HG02798 (cell line): Measurements from ENCODE around the gene GPC4.
"Not testable (repeated sequence)": the region's sequence is repeated elsewhere in the genome, so short reads cannot be mapped to it uniquely, and the experiment has no call there.

Experiments used
- ATAC-seq: cut with Tn5 transposase; IDR thresholded peaks from one replicate; pipeline ENCODE4 v1.9.1; 2021; ENCODE audit warnings: mild to moderate bottlenecking; ENCODE audit not compliant: unreplicated experiment, poor library complexity

Gene GPC4

DNA sequence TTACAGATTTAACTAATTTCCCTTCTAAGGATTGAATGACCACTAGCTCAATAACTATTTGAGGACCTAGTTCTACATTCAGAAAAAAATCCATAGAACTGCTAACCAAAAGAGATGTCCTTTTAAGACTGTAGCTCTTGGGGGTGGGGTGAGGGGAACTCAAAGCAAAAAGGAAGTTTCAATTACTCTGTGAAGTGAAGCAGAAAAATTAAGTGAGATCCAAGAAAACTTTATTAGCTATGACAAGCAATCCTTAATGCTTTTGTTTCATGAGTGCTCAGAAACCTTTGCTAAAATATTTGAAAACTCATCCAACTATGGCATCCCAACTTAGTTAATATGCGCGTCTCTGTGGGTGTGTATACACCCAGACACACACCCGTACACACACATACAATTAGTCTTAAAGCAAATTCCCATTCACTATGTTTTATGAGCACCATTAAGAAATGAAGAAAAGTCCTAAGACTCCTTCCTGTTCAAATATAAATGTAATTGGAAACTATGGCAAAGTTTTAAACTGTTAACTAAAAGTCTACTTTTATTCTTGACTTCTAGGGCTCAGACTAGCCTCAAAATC, 44.5 kb downstream of the GPC4 start:
- ATAC-seq = no peak

DNA sequence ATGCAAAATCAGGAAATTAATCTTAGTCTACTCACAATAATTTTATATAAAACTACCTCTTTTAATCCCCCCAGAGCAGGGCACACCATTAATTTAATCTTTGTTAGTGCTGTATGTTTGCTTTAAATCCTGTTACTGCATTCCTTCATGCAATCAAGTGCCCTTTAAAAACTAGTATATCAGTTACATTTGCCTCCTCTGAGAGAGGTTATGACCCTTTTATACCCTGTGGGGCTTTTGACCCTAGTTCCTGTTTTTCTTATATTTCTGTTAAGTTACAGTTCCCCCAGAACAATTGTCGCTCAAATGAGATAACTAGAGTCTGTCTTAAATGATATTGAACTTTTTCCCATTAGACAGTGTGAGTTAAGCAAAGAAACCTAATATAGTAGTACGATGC, 46.2 kb downstream of the GPC4 start:
- no peak for ATAC-seq

DNA sequence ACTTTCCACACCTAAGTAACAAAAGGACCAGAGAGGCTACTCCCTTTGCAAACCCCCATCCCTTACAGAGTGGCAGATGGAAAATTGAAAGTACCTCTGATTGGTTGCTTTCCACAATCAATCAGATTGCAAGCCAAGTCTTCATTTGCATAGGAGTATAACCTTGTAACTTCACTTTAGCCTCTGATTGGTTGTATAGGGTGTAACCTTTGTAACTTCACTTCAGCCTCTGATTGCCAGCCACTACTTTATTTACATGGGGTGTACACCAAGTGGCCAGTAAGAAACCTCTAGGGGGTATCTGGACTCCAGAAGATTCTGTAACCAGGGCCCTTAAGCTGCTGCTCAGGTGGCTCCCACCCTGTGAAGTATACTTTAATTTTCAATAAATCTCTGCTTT, 48.6 kb downstream of the GPC4 start:
- ATAC-seq = no peak

DNA sequence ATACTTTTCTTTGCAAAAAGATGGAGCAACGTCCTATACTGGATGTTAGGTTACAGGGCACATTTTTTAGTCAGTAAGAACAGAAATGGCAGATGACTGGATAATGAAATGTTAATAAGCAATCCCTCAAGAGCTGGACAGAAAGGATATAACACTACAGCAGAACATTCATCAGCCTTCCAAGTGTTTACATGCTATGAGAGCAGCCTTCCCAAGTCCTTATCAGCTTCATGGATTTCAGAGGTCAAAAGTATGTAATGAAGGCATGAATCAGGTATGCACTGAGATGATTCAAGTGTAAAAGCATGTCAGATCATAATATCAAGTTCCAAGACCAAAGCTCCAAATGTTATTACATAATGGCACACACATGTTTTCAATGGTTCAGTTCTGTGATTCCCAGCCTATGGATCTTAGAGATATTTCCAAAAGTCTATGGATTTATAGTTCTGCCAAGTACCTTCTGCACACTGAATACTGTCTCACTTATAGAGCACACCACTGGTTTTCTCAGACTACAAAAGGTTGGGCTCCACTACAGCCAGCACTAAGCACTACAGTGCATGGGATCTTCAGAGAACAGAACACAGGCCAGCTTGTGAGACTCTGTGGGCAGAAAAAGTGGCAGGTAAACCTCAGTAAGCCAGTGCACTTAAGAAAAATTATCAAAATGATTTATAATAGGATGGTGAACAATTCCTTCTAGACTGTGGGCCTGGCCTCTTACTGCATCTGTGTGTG, 49.2 kb downstream of the GPC4 start:
- no peak for ATAC-seq

DNA sequence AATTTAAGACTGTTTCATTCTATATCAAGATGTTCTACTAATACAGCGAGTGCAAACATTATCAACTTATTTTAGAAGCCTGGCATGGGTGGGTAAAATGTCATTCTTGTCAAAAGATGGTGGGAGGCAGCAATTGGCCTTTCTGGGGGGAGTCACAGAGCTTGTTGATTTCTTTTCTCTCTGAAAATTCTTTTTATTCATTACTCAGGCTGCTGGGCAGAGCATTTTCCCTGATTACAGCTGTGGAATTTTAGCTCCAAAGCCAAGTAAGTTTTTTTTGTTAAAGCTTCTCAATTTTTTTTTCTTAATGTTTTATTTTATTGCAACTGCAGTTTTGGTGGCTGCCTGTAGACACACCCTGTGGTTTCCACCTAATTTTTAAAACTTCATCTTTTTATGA, 50.4 kb downstream of the GPC4 start:
- ATAC-seq = no peak

DNA sequence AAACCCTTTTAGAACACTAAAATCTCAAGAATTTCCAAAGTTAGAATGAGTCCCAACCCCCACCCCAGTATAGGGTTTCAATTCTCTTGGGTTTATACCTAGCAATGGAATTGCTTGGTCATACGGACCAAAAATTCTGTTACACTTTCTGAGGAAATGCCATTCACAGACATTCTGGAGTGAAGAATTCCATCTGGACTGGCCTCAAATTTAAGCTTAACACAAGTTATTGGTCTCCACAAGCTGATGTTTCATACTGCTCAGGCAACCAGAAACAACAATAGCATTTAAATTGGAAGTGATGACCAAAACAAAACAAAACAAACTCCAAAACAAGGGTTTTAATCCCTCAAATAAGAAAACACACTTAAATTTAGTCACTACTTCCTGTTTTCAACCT, 51.1 kb downstream of the GPC4 start:
- ATAC-seq = no peak

DNA sequence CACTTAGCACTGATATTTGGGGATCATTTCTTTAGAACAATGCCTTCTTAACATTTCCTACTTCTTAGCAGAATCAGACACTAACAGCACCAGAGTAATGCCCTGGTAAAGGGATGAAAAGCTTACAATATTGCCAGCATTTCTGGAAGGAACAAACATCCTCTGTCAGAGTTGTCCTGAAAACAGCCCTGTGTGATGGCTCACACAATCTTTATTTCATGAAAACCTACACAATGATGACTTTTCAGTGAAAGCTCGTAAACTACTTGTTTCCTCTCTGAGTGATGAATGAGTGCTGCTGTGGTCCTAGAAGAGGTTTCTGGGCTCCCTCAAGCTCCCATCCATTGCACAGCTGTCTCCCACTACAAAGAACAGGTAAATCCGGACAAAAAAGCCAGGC, 52.8 kb downstream of the GPC4 start:
- ATAC-seq = no peak

DNA sequence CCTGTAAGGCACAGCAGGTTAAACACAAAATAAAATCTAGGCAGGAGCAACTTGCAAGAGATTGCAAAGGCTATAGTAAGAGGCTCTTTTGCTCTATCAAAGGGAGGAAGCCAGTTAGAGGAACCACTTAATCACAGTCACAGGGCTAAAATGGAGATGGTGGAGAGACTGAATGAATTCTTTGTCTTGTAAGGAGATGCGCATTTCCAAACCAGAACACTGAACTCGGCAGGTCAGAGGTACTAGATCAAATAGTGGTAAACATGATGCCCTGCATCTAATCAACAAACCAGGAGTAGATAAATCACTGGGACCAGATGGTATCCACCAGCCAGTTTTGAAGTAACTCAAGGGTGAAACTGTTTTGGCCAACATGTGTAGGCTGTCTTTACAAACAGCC, 55.8 kb downstream of the GPC4 start:
- no peak for ATAC-seq

DNA sequence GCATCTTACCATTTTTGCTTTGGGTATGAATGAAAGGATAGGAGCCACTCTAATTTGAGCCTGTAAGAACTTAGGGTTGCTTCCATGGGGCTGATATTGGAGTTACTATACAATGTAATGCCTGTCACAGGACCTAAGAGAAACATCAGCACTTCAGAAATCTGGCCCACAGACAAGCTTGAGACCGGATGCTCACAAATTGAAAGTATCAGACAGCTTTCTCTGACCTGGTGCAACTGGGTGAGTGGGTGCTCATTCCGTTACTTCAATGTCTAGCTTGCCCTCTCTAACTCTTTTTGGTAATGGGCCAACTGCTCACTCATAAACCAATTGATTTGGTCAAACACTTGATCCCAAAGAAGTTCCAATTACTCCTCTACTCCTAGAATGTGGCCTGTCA, 62.1 kb downstream of the GPC4 start:
- ATAC-seq = no peak

DNA sequence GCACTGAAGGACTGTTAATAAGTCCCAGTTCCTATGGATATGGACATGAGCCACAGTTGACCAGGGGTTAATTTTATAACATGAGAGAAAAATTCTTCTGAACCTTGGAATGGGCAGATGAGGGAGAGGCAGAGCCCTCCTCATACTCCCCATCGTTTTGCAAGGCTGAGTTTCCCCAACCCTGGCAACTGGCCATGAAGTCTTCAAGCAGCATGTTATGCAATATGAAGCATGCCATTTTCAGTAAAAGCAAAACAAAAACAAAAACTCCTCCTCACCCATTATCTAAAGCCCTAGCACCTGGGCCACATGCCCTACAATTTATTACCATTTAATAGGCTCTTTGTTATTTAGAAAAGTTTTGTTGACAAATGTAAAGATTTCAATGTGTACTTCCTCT, 64.5 kb downstream of the GPC4 start:
- no peak for ATAC-seq

DNA sequence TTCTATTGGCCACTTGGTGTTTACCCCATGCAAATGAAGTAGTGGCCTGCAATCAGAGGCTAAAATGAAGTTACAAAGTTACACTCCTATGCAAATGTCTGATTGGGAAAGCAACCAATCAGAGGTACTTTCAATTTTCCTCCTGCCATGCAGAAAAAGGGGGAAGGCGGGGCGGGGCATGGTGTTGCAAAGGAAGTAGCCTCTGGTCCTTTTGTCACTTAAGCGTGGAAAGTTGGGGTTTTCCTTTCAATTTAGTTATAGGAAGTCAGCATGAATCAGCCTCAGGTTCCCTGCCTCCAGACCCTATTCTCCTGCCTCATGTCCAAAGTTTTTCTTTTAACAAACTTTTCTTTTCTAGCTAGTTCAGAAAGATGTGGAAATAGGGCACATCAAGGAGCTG, 69.3 kb downstream of the GPC4 start:
- ATAC-seq = no peak

DNA sequence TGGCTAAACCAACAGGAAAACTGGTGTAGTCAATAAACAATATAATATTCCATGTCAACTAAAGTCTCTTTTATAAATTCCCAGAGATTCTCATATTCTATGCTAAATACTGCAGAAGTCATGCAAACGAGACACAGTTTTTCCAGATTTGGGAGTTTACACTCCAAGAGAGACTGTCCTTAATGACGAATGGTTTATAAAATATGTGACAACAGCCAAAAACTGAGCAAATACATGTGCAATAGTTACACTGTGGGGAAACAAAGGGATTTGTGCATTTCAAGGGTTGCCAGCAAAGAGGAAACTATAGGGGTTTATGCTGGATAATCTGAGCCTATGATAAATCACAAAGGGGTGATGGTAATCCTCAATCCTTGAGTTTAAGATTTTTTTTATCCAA, 75.7 kb downstream of the GPC4 start:
- no peak for ATAC-seq

DNA sequence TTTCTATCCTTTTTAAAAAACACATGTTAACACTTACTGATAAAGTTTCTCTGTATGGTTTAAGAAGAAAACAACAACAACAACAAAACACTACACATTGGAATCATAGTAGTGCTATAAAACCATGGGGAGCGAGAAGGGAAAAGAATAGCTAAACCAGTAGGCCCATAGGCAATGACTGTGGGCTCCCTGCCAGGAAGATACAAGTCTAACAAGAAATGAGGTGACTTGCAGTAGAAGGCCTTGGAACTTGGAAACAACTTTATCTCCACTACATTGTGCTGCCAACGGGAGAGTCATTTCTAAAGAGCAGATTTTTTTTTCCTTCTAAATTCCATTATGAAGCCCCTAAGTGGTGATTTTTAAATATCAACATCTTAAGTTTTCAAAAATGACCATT, 78.0 kb downstream of the GPC4 start:
- ATAC-seq = no peak

DNA sequence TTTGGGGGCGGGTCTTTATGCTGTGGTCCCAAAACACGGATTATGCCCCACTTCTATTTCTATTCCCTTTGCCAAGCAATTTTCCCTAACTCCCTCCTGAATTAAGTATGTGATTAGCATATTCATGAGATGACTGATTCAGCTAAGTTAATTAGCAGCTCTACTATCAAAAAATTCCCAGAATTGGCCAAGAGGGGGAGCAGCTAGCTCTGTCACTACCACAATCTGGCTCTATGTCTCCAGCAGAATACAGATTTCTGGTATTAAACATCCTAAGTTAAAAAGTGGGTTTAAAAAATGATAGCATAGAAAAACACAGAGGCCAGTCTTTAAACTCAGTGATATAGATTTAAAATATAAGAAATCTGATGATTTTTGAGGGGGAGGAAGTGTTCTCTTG, 80.3 kb downstream of the GPC4 start:
- no peak for ATAC-seq

DNA sequence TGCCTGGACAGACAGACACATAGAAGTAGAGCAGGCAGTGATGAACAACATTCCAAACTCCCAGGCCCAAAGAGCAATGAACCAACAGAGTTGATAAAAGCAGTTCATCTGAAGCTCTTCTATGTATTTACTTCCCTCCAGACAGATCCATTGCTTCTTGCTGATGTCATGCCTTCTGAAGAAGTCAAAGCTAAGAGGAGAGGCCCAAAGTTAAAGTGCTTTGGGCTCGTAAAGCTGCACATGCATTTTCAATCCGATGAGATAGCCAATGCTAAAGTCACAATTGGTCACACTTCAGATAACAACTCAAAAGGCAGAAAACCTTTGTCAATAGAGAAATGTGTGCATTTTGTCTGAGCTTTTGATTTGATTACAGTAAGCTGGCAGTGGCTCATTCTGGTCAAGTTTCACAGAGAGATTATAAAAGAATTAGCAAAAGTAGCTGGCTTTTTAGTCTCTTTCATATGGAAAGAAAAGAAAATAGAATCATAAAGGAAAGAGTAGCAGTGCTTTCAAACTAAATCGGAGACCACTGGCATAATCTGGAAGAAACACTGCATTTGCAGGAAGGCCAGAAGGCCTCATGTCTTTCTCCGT, 82.0 kb downstream of the GPC4 start:
- ATAC-seq = no peak

DNA sequence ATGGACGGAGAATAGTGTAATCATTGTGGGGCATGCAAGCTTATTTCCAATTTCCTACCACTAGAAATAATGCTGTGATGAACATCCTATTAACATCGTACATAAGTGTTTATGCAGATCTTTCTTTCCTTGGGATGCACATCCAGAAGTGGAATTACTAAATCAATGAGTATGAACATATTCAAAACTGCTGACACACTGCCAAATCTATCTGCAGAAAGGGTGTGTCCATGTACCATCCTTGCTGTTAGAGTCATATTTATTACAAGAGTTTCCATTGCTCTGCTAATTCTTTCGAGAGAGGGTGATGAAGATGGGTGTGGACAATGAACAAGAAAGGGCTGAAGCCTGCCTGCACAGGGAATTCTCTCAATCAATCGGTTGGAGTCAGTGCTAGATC, 82.6 kb downstream of the GPC4 start:
- no peak for ATAC-seq

DNA sequence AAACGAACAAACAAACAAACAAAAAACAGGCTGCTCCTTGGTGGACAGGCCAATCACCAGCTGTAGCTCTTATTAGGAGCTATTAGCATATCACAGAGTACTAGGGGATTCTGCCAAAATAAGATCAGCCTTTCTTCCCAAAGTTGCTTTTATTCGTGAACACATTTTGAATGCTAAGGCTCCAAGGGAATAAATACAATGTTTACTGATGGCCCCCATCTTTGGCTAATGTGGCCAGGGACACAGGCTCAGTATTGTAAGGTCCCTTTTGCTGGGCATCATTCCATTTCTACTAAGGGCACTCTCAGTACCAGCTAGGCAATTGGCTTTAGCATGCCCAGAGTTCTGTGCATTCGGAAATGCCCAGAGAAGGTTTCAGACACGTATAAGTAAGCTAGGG, 84.3 kb downstream of the GPC4 start:
- no peak for ATAC-seq

DNA sequence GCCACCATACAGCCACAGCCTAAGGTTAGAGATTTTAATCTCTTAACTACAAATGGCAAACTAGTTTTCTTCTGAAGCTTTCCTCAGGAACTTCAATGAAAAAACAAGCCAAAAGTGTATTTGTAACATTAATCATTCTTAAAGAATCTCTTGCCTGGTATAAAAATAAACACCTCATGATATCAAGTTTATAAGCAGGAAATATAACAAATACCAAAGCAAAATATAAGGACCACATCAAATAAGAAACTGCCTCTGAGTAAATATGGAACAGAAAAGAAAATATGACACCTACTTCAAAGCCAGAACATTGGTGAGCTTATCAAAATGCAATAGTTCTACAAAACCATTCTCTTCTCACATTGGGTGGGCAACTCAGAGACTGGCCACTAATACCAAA, 89.9 kb downstream of the GPC4 start:
- ATAC-seq = no peak

DNA sequence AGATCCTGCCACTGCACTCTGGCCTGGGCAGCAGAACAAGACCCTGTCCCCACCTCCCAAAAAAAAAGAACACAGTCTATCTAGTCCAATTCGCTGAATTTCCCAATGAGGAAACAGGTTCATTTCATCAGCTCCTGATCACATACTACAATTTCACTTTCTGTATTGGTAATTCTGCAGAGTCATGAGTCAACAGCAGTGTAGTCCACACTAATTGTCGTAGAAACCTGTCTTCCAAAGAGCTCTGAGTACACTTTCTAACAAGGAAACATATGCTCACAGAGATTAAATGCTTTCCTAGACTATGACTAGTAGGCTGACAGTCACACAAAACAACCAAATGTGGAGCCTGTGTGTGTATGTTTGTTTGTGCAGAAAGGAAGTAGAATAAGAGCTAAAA, 91.9 kb downstream of the GPC4 start:
- no peak for ATAC-seq

DNA sequence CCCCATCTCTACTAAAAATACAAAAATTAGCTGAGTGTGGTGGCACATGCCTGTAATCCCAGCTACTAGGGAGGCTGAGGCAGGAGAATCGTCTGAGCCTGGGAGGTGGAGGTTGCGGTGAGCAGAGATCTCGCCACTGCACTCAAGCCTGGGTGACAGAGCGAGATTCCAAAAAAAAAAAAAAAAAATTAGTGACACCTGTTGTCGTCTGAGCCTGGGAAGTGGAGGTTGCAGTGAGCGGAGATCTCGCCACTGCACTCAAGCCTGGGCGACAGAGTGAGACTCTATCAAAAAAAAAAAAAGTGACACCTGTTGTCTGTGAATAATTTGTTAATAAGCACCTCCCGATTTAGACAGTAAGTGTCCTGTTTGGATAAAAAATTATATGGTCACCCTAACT, 93.0 kb downstream of the GPC4 start:
- not testable (repeated sequence) for ATAC-seq

DNA sequence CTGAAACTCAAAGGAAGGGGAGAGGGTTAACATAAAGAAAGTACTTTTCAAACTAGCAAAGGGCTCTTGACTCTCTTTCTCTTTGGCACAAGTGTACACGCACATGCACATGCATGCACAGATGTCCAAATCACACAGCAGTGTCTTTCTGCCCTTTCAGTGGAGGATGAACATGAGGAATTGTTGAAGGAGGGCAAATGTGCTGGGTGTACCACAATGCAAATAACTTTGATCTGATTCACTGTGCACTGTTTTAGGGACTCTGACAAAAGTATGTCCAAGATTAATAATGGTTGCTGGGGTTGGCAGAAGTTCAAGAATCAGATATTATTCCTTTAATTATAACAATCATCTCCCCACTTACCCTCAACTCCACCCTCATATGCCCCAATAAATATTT, 93.8 kb downstream of the GPC4 start:
- ATAC-seq = no peak

DNA sequence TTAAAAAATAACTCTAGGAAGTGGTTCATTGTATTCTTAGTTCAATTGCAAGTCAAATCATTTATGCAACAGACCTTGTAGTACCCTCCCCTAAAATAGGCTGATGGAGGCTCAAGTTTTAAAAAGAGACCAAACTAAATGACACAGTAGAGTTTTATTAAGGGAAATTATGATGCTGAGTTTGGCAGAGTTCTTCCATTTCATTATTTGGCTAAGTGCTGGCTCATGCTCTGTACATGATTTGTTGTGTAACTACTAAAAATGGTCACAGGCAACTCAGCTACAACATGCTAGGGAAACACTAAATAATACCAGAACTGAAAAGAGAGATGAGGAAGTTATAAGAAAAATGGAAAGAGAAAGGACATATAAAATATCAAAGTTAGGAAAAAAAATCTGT, 101.0 kb downstream of the GPC4 start:
- ATAC-seq = no peak
